ENCODE measurements around the gene PARD6B.
"Not testable (repeated sequence)": the region's sequence is repeated elsewhere in the genome, so short reads cannot be mapped to it uniquely, and the experiment has no call there.

The PARD6B gene

DNA sequence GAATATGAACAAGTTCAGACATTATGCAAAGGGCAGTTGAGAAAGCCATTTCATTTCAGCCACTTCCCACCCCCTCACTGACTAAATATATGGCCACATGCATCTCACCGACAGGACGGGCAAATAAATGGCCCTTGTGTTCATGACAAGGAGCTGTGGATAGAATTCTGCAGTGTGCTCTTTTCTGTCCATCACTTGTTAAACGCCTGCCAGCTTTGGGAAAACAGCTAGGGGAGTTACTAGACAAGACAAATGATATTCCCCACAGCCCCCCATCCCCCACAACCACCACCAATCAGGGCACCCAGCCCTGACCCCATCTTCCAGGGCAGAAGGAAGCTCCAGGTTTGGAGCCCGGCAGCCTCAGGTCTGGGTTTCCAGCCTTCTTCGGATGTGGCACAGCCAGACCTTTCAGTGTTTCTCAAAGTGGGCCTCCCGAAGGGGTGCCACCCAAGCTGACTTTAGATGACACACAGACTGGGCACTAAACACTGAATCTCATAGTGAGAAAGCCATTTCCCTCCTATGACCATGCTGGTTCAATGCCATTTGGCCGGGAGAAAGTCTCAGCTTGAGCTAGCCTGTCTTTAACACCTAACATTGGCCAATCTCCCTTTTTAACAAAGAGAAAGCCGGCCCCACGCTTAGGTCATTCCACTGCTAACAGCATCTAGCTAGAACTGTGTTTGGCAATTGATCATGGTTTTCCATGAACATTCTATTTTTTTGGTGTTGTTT is 36.1 kb upstream of the PARD6B start:
- H3K27ac Mint-ChIP-seq, result no peak overlapping the region
- H3K9me3 Mint-ChIP-seq (ENCODE audit: low read depth), result no peaks in the 10 kb centered on the region

DNA sequence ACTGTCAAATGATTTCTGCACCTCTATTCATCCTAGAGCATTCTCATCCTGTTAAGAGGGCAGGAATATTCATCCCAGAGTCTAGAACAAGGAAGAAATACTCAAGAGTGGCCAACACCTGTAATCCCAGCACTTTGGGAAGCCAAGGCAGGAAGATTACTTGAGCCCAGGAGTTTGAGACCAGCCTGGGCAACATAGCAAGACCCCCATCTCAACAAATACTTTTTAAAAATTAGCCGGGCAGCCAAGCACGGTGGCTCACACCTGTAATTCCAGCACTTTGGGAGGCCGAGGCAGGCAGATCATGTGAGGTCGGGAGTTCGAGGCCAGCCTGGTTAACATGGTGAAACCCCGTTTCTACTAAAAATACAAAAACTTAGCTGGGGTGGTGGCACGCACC is 33.1 kb upstream of the PARD6B start:
- not testable (repeated sequence) for H3K27ac Mint-ChIP-seq; H3K4me1 Mint-ChIP-seq (ENCODE audit: low read depth); H3K4me3 Mint-ChIP-seq; H3K36me3 Mint-ChIP-seq; H3K9me3 Mint-ChIP-seq (ENCODE audit: low read depth); H3K27me3 Mint-ChIP-seq

More for the DNA sequence above, 36.1 kb upstream of the PARD6B start:
- Mint-ChIP-seq H3K27me3 (peaks cover 19% of the 10 kb centered on the region), H3K36me3 (no peaks in the 10 kb centered on the region), H3K4me3 (no peak overlapping the region), H3K4me1 (ENCODE audit: low read depth) (peaks cover 16% of the 10 kb centered on the region)

DNA sequence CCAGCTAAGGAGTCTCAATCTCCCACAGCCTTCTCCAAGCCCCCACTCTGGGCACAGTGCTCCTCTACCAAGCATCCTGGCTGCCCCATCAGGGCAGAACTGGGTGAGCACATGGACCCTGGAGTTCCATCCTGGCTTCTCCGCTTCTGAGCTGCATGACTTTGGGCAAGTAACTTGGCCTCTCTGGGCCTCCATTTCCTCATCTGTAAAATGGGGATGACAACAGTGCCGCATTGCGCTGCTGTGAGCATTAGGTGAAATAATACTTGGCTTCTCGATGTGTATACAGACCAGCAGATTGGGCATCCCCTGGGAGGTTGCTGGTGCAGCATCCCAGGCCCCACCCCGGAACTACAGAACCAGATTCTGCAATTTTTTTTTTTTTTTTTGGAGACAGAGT is 31.7 kb upstream of the PARD6B start:
- Mint-ChIP-seq H3K4me1 (ENCODE audit: low read depth) (no peaks in the 10 kb centered on the region), H3K27me3 (peaks cover 4% of the 10 kb centered on the region), H3K27ac (no peak overlapping the region), H3K4me3 (no peak overlapping the region), H3K36me3 (no peaks in the 10 kb centered on the region), H3K9me3 (ENCODE audit: low read depth) (no peaks in the 10 kb centered on the region)

DNA sequence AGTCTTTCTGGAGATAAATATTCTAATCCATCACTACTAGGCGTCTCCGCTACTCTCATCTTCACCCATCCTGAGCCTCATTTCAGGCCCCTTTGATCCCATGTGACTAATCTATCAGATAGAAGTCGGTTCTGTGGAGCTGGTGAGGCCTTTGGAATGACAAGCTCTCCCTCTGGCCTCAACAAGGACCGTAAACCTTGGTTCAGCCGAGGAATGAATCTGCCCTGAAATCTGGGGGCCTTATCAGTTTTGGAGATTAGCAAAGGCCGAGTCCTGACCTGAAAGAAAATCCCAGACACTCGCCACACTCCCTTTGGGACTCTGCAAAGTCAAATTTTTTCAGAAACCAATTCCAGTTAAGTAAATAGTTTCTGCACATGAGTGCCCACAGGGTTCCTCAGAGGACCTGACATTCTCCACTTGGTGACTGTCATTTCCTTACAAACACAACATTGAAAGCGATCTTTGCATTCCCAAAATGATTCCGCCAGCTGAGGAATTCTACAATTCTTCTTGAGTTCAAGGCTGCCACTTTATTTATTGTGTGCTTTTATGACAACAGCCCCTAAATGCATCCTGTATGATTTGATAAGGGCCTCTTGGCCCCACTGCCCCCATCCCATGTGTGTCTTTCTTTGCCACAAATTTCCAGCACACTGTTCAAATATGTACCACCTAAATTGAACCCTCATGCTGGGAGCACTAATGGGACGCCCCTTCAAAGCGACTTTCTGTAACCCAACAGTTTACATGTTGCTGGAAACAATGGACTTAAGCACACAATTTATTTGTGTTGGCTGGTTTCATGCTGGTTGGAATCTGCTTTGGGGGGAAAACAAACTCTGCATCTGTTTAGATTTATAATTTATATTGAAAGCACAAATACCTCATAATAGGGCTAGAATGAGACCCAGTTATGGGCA is 30.1 kb upstream of the PARD6B start:
- Mint-ChIP-seq H3K27ac (no peak overlapping the region), H3K27me3 (peaks cover 4% of the 10 kb centered on the region), H3K4me1 (ENCODE audit: low read depth) (no peaks in the 10 kb centered on the region), H3K9me3 (ENCODE audit: low read depth) (no peaks in the 10 kb centered on the region), H3K36me3 (no peaks in the 10 kb centered on the region), H3K4me3 (no peak overlapping the region)

DNA sequence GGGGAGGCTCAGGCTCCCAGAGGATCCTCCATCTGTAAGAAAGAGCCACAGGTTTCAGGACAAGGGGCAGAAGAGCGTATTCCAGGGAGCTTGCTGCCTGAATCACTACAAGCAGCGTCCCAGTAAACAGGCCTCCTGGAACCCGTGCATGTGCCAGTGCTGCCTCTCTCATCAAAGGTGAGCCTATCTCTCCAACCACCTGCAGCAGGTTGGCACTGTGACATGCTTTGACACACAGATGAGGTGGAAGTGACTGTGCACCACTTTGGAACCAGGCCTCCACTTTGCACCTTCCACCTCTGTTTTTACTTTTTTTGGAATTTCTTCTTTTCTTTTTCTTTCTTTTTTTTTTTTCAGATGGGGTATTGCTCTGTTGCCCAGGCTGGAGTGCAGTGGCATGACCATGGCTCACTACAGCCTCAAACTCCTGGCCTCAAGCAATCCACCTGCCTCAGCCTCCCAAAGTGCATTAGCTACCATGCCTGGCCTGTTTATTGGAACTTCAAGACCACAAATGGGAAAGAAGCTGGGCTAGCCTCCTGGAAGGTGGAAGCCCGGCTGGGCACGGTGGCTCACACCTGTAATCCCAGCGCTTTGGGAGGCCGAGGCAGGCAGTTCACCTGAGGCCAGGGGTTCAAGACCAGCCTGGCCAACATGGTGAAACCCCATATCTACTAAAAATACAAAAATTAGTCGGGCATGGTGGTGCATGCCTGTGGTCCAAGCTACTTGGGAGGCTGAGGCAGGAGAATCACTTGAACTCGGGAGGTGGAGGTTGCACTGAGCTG is 27.5 kb upstream of the PARD6B start:
- not testable (repeated sequence) for H3K9me3 Mint-ChIP-seq (ENCODE audit: low read depth); H3K36me3 Mint-ChIP-seq; H3K4me1 Mint-ChIP-seq (ENCODE audit: low read depth); H3K4me3 Mint-ChIP-seq; H3K27me3 Mint-ChIP-seq; H3K27ac Mint-ChIP-seq

DNA sequence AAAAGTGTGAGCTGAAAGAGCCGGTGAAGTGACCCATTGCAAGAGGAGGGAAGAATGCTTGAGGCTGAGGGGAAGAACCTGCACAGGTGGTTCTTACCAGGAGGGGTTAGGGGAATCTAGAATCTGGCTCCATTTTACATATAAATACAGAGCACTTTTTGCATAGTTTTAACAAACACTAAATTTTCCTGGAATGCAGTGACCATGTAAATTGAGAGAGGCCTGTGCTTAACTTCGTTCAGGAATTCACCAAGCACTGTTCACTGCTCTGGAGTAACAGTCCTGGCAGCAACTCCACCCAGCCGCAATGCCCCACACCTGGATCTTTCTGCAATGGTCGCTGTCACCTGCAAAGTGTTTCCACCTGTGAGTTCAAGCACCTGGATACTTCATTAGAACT is 26.9 kb upstream of the PARD6B start:
- Mint-ChIP-seq H3K9me3 (ENCODE audit: low read depth) (no peaks in the 10 kb centered on the region), H3K4me1 (ENCODE audit: low read depth) (no peaks in the 10 kb centered on the region), H3K4me3 (no peak overlapping the region), H3K27me3 (peaks cover 7% of the 10 kb centered on the region), H3K27ac (no peak overlapping the region), H3K36me3 (no peaks in the 10 kb centered on the region)

DNA sequence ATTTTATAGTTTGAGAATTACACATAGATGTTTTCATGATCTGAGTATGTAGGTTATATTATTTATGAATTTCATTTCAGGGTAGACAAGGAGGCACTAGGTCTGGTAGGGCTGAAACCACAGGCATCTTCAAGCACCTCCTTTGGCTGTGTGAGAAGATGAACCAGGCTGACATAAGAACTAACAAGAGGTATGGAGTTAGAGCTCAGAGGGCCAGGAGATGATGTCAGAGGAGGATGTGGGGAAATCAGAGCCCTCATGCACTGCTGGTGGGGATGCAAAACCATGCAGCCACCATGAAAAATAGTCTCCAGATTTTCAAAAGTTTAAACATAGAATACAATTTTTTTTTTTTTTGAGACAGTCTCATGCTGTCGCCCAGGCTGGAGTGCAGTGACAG is 26.4 kb upstream of the PARD6B start:
- H3K4me1 Mint-ChIP-seq (ENCODE audit: low read depth), result no peaks in the 10 kb centered on the region
- no peaks in the 10 kb centered on the region for H3K9me3 Mint-ChIP-seq (ENCODE audit: low read depth)
- no peak overlapping the region for H3K27ac Mint-ChIP-seq
- H3K27me3 Mint-ChIP-seq, result peaks cover 7% of the 10 kb centered on the region
- H3K36me3 Mint-ChIP-seq, result no peaks in the 10 kb centered on the region
- H3K4me3 Mint-ChIP-seq, result no peak overlapping the region

DNA sequence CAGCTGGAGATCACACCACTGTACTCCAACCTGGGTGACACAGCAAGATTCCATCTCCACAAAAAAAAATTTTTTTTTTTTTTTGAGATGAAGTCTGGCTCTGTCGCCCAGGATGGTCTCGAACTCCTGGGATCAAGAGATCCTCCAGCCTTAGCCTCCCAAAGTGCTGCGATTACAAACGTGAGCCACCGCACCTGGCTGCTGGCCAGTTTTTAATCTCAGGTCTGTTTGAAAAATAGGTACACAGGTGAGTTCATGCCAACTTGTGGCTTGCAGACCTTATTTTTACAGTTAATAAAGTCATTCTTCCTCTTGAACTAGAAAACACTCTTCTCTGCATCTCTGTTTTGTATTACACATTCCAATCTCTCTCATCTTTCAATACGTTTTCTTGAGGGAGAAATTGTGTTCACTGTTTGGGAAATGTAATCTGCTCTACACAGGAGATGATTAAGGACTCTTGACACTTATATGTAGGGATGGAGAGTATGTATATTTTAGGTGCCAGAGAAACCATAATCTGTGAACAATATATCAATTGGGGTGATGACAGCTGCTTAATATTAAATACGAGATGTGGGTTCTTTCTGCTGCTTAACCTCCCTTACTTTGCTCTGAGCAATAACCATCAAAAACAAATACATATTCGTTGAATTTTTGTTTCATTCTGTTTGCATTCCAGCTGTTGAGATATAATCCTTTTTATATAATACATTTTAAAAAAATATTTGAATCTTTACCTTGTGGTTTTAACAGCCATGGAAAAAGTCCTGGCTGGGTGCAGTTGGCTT is 22.3 kb upstream of the PARD6B start:
- peaks cover 14% of the 10 kb centered on the region for H3K27me3 Mint-ChIP-seq
- H3K4me1 Mint-ChIP-seq (ENCODE audit: low read depth), result no peaks in the 10 kb centered on the region
- no peaks in the 10 kb centered on the region for H3K36me3 Mint-ChIP-seq
- no peak overlapping the region for H3K27ac Mint-ChIP-seq
- H3K4me3 Mint-ChIP-seq, result no peak overlapping the region
- no peaks in the 10 kb centered on the region for H3K9me3 Mint-ChIP-seq (ENCODE audit: low read depth)

DNA sequence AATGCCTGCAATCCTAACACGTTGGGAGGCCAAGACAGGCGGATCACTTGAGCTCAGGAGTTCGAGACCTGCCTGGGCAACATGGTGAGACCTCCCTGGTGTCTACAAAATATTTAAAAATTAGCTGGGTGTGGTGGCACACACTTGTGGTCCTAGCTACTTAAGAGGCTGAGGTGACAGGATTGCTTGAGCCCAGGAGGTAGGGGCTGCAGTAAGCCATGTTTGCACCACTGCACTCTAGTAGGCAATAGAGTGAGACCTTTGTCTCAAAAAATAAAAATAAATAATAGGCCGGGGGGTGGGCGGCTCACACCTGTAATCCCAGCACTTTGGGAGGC is 21.8 kb upstream of the PARD6B start:
- no peaks in the 10 kb centered on the region for H3K36me3 Mint-ChIP-seq
- H3K9me3 Mint-ChIP-seq (ENCODE audit: low read depth), result no peaks in the 10 kb centered on the region
- no peaks in the 10 kb centered on the region for H3K4me1 Mint-ChIP-seq (ENCODE audit: low read depth)
- H3K4me3 Mint-ChIP-seq, result no peak overlapping the region
- H3K27me3 Mint-ChIP-seq, result peaks cover 14% of the 10 kb centered on the region
- no peak overlapping the region for H3K27ac Mint-ChIP-seq

DNA sequence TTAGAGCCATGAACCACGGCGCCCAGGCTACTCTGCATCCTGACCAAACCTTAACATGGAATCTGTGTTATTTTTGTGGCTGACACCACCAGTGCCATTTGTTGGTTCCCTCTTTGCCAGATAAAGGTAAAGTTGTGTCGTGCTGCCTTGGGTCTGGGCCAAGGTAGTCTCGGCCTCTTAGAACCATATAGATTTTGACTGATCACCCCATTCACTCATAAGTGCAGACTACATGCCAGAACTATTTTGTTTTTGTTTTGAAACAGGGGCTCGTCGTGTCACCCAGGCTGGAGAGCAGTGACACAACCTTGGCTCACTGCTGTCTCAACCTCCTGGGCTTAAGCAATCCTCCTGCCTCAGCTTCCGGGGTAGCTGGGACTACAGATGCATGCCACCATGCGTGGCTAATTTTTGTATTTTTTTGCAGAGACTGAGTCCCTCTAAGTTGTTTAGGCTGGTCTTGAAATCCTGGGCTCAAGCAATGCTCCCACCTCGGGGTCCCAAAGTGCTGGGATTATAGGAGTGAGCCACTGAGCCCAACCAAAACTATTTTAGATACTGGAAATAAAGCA is 20.8 kb upstream of the PARD6B start:
- H3K36me3 Mint-ChIP-seq, result no peaks in the 10 kb centered on the region
- H3K4me1 Mint-ChIP-seq (ENCODE audit: low read depth), result no peaks in the 10 kb centered on the region
- H3K27me3 Mint-ChIP-seq, result peaks cover 14% of the 10 kb centered on the region
- no peaks in the 10 kb centered on the region for H3K9me3 Mint-ChIP-seq (ENCODE audit: low read depth)
- no peak overlapping the region for H3K27ac Mint-ChIP-seq
- no peak overlapping the region for H3K4me3 Mint-ChIP-seq

DNA sequence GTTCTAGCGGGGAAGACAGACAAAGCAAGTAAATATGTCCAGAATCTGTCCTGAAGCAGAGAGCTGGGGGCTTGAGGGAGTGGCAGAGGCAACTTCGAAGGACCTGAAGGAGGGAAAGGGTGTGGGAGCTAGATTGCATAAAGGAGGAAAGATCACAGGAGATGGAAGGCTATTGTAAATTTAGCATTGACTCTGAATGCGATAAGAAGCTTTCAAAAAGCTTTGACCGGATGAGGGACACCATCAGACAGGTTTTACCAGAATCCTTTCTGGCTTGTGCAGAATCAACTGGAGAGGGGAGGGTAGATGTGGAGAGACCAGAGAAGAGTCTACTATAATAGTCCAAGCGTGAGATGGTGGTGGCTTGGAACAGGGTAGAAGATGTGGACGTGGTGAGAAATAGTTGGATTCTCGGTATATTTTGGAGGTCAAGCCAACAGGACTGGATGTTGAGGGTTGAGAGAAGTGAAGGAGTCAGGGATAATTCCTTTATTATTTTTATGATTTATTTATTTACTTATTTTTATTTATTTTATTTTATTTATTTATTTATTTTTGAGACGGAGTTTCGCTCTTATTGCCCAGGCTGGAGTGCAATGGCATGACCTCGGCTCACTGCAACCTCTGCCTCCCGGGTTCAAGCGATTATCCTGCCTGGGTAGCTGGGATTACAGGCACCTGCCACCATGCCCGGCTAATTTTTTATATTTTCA is 20.1 kb upstream of the PARD6B start:
- Mint-ChIP-seq H3K4me3 (no peak overlapping the region), H3K36me3 (no peaks in the 10 kb centered on the region), H3K9me3 (ENCODE audit: low read depth) (no peaks in the 10 kb centered on the region), H3K4me1 (ENCODE audit: low read depth) (no peaks in the 10 kb centered on the region), H3K27ac (no peak overlapping the region), H3K27me3 (peaks cover 14% of the 10 kb centered on the region)

DNA sequence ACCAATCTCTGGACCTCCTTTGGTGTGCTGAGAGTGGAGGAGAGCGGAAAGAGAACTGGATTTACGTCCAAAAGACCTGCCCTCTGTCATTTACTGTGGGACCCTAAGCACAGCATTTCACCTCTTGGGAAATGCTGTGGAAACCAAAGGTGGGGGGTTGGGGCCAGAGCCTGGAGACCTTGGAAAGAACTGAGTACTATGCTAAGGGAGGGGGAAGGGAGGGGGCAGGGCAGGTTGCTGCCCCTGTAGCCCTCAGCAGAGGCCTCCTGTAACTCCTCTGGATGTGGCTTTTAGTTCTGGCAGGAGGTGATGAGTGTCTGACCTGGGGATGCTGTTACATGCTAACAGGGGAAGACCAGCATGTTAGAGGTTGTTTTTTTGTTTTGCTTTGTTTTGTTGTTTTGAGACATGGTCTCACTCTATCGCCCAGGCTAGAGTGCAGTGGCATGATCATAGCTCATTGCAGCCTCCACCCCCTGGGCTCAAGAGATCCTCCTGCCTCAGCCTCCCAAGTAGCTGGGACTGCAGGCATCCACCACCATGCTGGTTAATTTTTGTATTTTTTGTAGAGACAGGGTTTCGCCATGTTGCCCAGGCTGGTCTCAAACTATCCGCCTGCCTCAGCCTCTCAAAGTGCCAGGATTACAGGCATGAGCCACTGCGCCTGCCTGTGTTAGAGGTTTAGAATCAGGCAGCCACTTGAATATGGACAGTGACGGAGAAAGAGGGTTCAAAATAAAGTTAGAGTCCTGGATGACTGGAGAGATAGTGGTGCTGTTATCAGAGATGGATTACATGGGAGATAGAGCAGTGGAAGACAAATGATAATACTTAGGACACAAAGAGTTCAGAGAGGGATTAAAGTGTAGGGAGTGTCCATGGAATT is 18.4 kb upstream of the PARD6B start:
- H3K27ac Mint-ChIP-seq, result no peak overlapping the region
- no peaks in the 10 kb centered on the region for H3K4me1 Mint-ChIP-seq (ENCODE audit: low read depth)
- H3K36me3 Mint-ChIP-seq, result no peaks in the 10 kb centered on the region
- no peaks in the 10 kb centered on the region for H3K9me3 Mint-ChIP-seq (ENCODE audit: low read depth)
- H3K4me3 Mint-ChIP-seq, result no peak overlapping the region
- peaks cover 14% of the 10 kb centered on the region for H3K27me3 Mint-ChIP-seq

DNA sequence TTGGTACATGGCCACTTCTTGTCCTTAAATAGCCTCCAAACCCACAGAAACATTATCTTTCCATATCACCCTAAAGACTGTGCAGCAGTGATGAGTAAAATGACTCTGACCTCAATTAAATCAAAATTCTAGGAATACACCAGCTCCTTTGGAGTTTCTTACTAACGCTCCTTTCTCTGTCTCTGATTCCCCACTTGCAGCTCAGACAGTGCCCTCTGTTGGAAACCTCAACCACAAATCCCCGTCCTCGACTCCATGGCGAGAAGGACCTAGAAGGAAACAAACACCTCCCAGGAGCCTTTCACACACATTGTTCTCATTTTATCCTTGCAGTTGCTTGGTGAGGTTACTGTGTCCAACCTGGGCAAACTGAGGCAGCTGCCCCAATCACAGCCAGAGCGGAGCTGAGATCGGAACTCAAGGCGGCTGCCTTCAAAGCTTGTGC is 17.7 kb upstream of the PARD6B start:
- peaks cover 14% of the 10 kb centered on the region for H3K27me3 Mint-ChIP-seq
- no peaks in the 10 kb centered on the region for H3K4me1 Mint-ChIP-seq (ENCODE audit: low read depth)
- no peak overlapping the region for H3K27ac Mint-ChIP-seq
- no peaks in the 10 kb centered on the region for H3K36me3 Mint-ChIP-seq
- no peaks in the 10 kb centered on the region for H3K9me3 Mint-ChIP-seq (ENCODE audit: low read depth)
- H3K4me3 Mint-ChIP-seq, result no peak overlapping the region
